ENCODE results near the gene DNAJC4.

The DNAJC4 gene

DNA sequence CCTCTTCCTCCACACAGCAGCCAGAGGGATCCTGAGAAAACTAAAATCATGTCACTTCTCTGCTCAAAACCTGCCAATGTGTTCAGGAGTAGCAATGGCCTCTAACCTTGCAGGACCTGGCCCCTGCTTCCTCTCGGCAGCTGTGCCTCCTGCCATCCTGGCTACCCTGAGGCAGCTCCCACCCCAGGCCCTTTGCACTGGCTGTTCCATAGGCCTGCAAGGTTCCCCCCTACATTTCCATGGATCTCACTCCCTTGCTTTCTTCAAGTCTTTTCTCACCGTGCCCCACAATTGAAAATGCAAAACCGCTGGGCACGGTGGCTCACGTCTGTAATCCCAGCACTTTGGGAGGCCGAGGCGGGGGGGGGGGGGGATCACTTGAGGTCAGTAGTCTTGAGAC, 46.5 kb upstream of the DNAJC4 start:
- Histone ChIP-seq H3F3A (ENCODE audit: insufficient read depth) (0 out of 2 replicates have a peak, but pooled peaks cover 7% of the 10 kb centered on the region), H2AFZ (ENCODE audit: low read depth, low read length, severe bottlenecking) (no peak overlapping the region), H3K4me2 (ENCODE audit: low read depth, low read length, poor library complexity, severe bottlenecking) (peak overlapping the region; percentile 98), H3K4me3 (ENCODE audit: insufficient read depth, low read length, poor library complexity, severe bottlenecking) (no peak overlapping the region), H3K27ac (ENCODE audit: low read depth, low read length) (no peak overlapping the region), H3K79me2 (ENCODE audit: insufficient read depth, low read length) (peaks cover 12% of the 10 kb centered on the region), H4K20me1 (ENCODE audit: low read depth, low read length) (no peaks in the 10 kb centered on the region; the same call in 1 of the 2 replicates), H3K36me3 (ENCODE audit: low read length) (no peaks in the 10 kb centered on the region; the same call in 1 of the 2 replicates), H3K9me2 (replicated peaks; ENCODE audit: insufficient read depth, low read length) (no peaks in the 10 kb centered on the region), H3K9ac (ENCODE audit: low read length) (no peak overlapping the region; the same call in 1 of the 2 replicates), H3K27me3 (ENCODE audit: low read length) (no peaks in the 10 kb centered on the region), H3K9me3 (ENCODE audit: insufficient read depth, low read length) (no peaks in the 10 kb centered on the region)
- no peak for TF ChIP-seq EZH2phosphoT487 (conservative IDR thresholded peaks at IDR 0.05; ENCODE audit: low read length)
- no peak for TF ChIP-seq CTCF (IDR thresholded peaks at IDR 0.05; ENCODE audit: insufficient read depth, low read length, poor library complexity, severe bottlenecking)

DNA sequence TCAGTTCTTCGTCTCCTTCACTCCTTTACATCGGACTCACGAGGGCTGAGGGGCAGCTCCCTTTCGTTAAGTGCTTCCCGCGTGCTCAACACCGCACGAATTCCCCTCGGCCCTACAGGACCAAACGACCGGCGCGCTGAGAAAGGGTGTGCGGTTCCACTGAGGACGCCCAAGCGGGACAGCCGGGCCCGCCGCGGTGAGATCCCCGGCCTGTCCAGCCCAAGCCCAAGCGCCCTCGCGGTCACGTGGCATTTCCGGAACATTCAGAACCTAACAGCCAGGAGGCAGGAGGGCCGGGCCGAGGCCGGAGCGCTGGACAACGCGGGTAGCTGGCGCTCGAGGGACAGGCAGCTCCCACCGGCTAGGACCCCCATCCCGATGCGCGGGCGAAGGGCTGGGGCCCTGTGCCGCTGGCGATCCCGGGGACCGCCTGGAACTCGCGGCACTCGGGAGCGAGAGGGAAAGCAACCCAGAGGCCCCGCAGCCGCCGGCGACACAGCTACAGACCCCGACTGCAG, 45.1 kb upstream of the DNAJC4 start:
- Histone ChIP-seq H3K36me3 (ENCODE audit: low read length) (peaks cover 4% of the 10 kb centered on the region; the same call in 1 of the 2 replicates), H3K4me2 (ENCODE audit: low read depth, low read length, poor library complexity, severe bottlenecking) (peak overlapping the region; percentile 98), H3K9ac (ENCODE audit: low read length) (peak overlapping the region; percentile 90), H3K9me3 (ENCODE audit: insufficient read depth, low read length) (no peaks in the 10 kb centered on the region), H3K27me3 (ENCODE audit: low read length) (no peaks in the 10 kb centered on the region), H3K9me2 (replicated peaks; ENCODE audit: insufficient read depth, low read length) (no peaks in the 10 kb centered on the region), H2AFZ (ENCODE audit: low read depth, low read length, severe bottlenecking) (peak overlapping the region; percentile 4), H3K4me3 (ENCODE audit: insufficient read depth, low read length, poor library complexity, severe bottlenecking) (peak overlapping the region; percentile 84), H3F3A (ENCODE audit: insufficient read depth) (0 out of 2 replicates have a peak, but pooled peaks cover 7% of the 10 kb centered on the region), H3K27ac (ENCODE audit: low read depth, low read length) (peak overlapping the region; percentile 55), H3K79me2 (ENCODE audit: insufficient read depth, low read length) (peaks cover 12% of the 10 kb centered on the region), H4K20me1 (ENCODE audit: low read depth, low read length) (no peaks in the 10 kb centered on the region; the same call in 1 of the 2 replicates)
- TF ChIP-seq CTCF (IDR thresholded peaks at IDR 0.05; ENCODE audit: insufficient read depth, low read length, poor library complexity, severe bottlenecking): no peak
- TF ChIP-seq EZH2phosphoT487 (conservative IDR thresholded peaks at IDR 0.05; ENCODE audit: low read length): no peak

- H3K27ac ChIP-seq (ENCODE audit: low read depth, low read length): peak within 1 kb of the TSS; percentile 57
- H2AFZ ChIP-seq (ENCODE audit: low read depth, low read length, severe bottlenecking): peak within 1 kb of the TSS; percentile 4
- H3K4me2 ChIP-seq (ENCODE audit: low read depth, low read length, poor library complexity, severe bottlenecking): peak within 1 kb of the TSS; percentile 98
- no peaks in the 10 kb centered on the region for H3K9me3 ChIP-seq (ENCODE audit: insufficient read depth, low read length)
- H3K79me2 ChIP-seq (ENCODE audit: insufficient read depth, low read length): peaks cover 12% of the 10 kb centered on the region
- peak within 1 kb of the TSS; percentile 90 for H3K9ac ChIP-seq (ENCODE audit: low read length)
- no peaks in the 10 kb centered on the region for H3K27me3 ChIP-seq (ENCODE audit: low read length)
- peak within 1 kb of the TSS; percentile 84 for H3K4me3 ChIP-seq (ENCODE audit: insufficient read depth, low read length, poor library complexity, severe bottlenecking)
- no peaks in the 10 kb centered on the region; the same call in 1 of the 2 replicates for H4K20me1 ChIP-seq (ENCODE audit: low read depth, low read length)
- no peak for TF ChIP-seq CTCF (IDR thresholded peaks at IDR 0.05; ENCODE audit: insufficient read depth, low read length, poor library complexity, severe bottlenecking)
- no peak for TF ChIP-seq EZH2phosphoT487 (conservative IDR thresholded peaks at IDR 0.05; ENCODE audit: low read length)
- no peaks in the 10 kb centered on the region for H3K9me2 ChIP-seq (replicated peaks; ENCODE audit: insufficient read depth, low read length)
- peaks cover 4% of the 10 kb centered on the region; the same call in 1 of the 2 replicates for H3K36me3 ChIP-seq (ENCODE audit: low read length)
- 0 out of 2 replicates have a peak, but pooled peaks cover 7% of the 10 kb centered on the region for H3F3A ChIP-seq (ENCODE audit: insufficient read depth)
Observed at GRCh38 chr11:64185693-64186491, 44.5 kb upstream of the DNAJC4 start, which contains the start of gene STIP1. TSS of gene STIP1 (plus strand) at chr11:64186171. CDS start at chr11:64186262, 91 bp downstream.

Data from SU-DHL-6 (cell line).